OCI-LY3 (cell line): ENCODE measurements around the gene SEC16B.

Experiments
- H2AFZ ChIP-seq: fragments of 200-600, 300-600 bp; shearing (Covaris generic); 2 replicates; pipeline ENCODE4 v1.6.0; 2014; ENCODE audit warnings: antibody characterized with exemption, low read depth, low read length
- H3K27ac ChIP-seq: fragments of 200-600, 300-600 bp; sonication (generic); 2 replicates; pipeline ENCODE4 v1.5.1; 2014; ENCODE audit warnings: mild to moderate bottlenecking, low read length, moderate library complexity, mixed read lengths
- H3K27me3 ChIP-seq: fragments of 200-600, 300-600 bp; sonication (generic); 2 replicates; pipeline ENCODE4 v1.6.1; 2014; ENCODE audit warnings: low read depth, low read length, mixed read lengths
- H3K36me3 ChIP-seq: fragments of 200-600, 300-600 bp; sonication (generic); replicated peaks from 2 replicates; pipeline ENCODE3; 2014; ENCODE audit warnings: low read depth, low read length, mixed read lengths
- H3K4me1 ChIP-seq: fragments of 300-600, 200-600 bp; sonication (generic); 2 replicates; pipeline ENCODE4 v1.6.1; 2014; ENCODE audit warnings: low read length, mixed read lengths
- H3K4me2 ChIP-seq: fragments of 200-600, 300-600 bp; sonication (generic); 2 replicates; pipeline ENCODE4 v1.6.1; 2014; ENCODE audit warnings: low read length, mixed read lengths
- H3K4me3 ChIP-seq: fragments of 300-600, 200-600 bp; sonication (generic); 2 replicates; pipeline ENCODE4 v1.5.1; 2014; ENCODE audit warnings: antibody characterized with exemption, mild to moderate bottlenecking, low read length, moderate library complexity
- H3K79me2 ChIP-seq: fragments of 300-600, 200-600 bp; shearing (Covaris generic); 2 replicates; pipeline ENCODE4 v1.6.1; 2014; ENCODE audit warnings: mild to moderate bottlenecking, low read length, mixed read lengths
- H3K9ac ChIP-seq: fragments of 300-600, 200-600 bp; shearing (Covaris generic); 2 replicates; pipeline ENCODE4 v1.6.0; 2014; ENCODE audit warnings: mild to moderate bottlenecking, low read length, moderate library complexity
- H3K9me3 ChIP-seq: fragments of 200-600, 300-600 bp; shearing (Covaris generic); 2 replicates; pipeline ENCODE4 v1.6.1; 2014; ENCODE audit warnings: low read length, mixed read lengths; ENCODE audit not compliant: insufficient read depth
- H4K20me1 ChIP-seq: fragments of 200-600, 300-600 bp; sonication (generic); 2 replicates; pipeline ENCODE4 v1.6.1; 2016; ENCODE audit warnings: low read length, mixed read lengths; ENCODE audit not compliant: insufficient read depth
- EZH2phosphoT487 ChIP-seq: fragments of 200-600 bp; shearing (Covaris generic); IDR thresholded peaks from 2 replicates; pipeline ENCODE4 v1.6.1; 2018; ENCODE audit warnings: antibody characterized with exemption, mixed run types, low read depth
- TF ChIP-seq, protein P1 (sequence below): fragments of 200-600, 300-600 bp; sonication (generic); IDR thresholded peaks from 2 replicates; pipeline ENCODE4 v1.5.1; 2014; ENCODE audit warnings: antibody characterized with exemption, low read length, low read depth

The SEC16B gene

DNA sequence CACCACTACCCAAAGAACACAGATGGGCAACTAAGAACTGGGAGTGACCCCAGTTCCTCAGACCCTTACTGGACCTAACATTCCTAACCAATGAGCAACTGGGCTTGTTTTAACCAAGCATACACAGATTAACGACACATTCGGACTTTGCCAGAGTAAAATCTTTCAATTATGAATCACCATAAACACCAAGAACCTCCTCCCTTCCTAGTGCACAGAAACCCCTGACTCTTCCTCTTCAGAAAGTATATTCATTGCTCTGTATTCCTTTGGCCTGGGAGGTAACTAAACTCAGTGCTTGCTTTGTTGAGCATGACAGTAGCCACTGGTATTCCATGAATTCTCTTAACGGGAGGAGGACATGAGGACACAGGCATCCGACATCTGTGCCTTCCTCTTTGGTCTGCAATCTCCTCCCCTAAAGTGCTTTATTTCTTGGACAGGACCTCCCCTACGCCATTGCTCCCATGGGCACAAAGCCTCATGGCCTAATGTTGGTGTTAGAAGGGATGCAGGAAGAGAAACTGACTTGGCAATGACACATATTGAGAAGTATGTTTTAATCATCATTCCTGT is 42.7 kb downstream of the SEC16B start:
- no peaks in the 10 kb centered on the region for H3K36me3 ChIP-seq
- no peaks in the 10 kb centered on the region for H4K20me1 ChIP-seq
- TF ChIP-seq, protein P1, sequence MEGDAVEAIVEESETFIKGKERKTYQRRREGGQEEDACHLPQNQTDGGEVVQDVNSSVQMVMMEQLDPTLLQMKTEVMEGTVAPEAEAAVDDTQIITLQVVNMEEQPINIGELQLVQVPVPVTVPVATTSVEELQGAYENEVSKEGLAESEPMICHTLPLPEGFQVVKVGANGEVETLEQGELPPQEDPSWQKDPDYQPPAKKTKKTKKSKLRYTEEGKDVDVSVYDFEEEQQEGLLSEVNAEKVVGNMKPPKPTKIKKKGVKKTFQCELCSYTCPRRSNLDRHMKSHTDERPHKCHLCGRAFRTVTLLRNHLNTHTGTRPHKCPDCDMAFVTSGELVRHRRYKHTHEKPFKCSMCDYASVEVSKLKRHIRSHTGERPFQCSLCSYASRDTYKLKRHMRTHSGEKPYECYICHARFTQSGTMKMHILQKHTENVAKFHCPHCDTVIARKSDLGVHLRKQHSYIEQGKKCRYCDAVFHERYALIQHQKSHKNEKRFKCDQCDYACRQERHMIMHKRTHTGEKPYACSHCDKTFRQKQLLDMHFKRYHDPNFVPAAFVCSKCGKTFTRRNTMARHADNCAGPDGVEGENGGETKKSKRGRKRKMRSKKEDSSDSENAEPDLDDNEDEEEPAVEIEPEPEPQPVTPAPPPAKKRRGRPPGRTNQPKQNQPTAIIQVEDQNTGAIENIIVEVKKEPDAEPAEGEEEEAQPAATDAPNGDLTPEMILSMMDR = no peak
- no peak for TF ChIP-seq EZH2phosphoT487
- no peak overlapping the region for H3K4me3 ChIP-seq
- no peak overlapping the region for H3K4me2 ChIP-seq
- no peak overlapping the region for H2AFZ ChIP-seq
- H3K9me3 ChIP-seq = no peaks in the 10 kb centered on the region
- no peaks in the 10 kb centered on the region for H3K4me1 ChIP-seq
- H3K27ac ChIP-seq = no peak overlapping the region
- H3K79me2 ChIP-seq = no peaks in the 10 kb centered on the region
- no peak overlapping the region for H3K9ac ChIP-seq
- H3K27me3 ChIP-seq = peaks cover 18% of the 10 kb centered on the region

DNA sequence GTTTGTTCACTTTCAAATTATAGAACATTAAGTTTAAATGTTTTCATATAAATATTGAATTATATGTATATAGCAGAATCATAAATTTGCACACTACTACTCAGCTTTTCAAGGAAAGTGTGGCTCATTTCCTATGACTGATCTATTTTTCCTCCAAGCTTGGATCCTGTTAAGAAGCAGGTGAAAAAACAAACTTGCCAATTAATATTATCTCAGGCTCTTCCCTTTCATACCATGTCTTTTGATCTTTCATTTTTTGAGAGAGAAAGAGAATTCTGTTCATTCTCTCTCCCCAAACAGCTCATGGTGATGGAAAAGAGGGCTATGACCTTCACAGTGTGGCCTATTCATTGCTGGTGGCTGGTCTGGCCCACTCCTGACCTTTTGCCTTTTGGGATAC is 43.7 kb downstream of the SEC16B start:
- no peaks in the 10 kb centered on the region for H3K79me2 ChIP-seq
- H2AFZ ChIP-seq = no peak overlapping the region
- H3K36me3 ChIP-seq = no peaks in the 10 kb centered on the region
- H3K27ac ChIP-seq = no peak overlapping the region
- no peak overlapping the region for H3K9ac ChIP-seq
- no peak overlapping the region for H3K4me2 ChIP-seq
- H3K27me3 ChIP-seq = peaks cover 27% of the 10 kb centered on the region
- no peaks in the 10 kb centered on the region for H3K4me1 ChIP-seq
- no peak for TF ChIP-seq EZH2phosphoT487
- TF ChIP-seq, protein P1 = no peak
- H3K4me3 ChIP-seq = no peak overlapping the region
- H4K20me1 ChIP-seq = no peaks in the 10 kb centered on the region
- no peaks in the 10 kb centered on the region for H3K9me3 ChIP-seq

DNA sequence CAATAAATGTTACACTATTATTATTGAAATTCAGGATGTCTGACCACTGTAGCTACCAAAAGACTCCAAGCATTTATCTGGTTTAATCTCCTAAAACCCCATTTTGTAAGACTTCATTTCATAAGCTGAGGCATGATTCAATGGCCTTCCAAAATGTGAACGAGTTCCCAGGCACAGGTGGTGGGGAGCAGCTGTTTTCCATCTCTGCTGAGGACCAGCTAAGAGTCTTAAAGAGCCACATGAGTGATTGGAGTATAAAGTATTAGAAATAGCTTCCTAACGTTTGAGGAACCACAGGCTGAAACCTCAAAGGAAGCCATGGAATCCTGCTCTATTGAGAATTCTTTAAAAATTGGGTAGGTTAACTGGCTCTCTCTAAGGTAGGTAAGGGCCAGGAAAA is 44.9 kb downstream of the SEC16B start:
- no peaks in the 10 kb centered on the region for H4K20me1 ChIP-seq
- H3K4me2 ChIP-seq = no peak overlapping the region
- H3K27me3 ChIP-seq = peaks cover 37% of the 10 kb centered on the region
- no peaks in the 10 kb centered on the region for H3K4me1 ChIP-seq
- no peak for TF ChIP-seq EZH2phosphoT487
- TF ChIP-seq, protein P1 = no peak
- no peak overlapping the region for H3K27ac ChIP-seq
- H2AFZ ChIP-seq = no peak overlapping the region
- no peak overlapping the region for H3K9ac ChIP-seq
- H3K36me3 ChIP-seq = no peaks in the 10 kb centered on the region
- H3K9me3 ChIP-seq = no peaks in the 10 kb centered on the region
- H3K79me2 ChIP-seq = no peaks in the 10 kb centered on the region
- H3K4me3 ChIP-seq = no peak overlapping the region

DNA sequence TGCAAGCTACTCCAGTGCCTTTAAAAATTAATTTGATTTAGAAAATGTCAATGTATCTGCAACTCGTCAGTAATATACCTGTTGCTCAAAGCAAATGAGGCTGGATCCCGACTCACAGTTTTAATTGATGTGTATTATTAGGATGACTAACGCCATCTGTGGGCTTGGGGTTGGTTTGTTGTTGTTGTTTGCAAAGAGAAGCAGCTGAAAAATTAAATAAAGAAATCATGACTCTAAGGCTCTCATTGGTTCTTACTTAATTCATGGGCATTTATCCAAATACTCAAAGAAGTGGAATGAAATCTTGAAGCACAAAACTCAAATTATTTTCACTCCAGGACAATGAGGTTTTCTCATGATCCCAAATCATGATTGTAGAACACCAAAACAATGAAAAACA is 46.4 kb downstream of the SEC16B start:
- H3K4me2 ChIP-seq = no peak overlapping the region
- peaks cover 52% of the 10 kb centered on the region for H3K27me3 ChIP-seq
- no peak overlapping the region for H2AFZ ChIP-seq
- TF ChIP-seq, protein P1 = no peak
- no peak for TF ChIP-seq EZH2phosphoT487
- no peaks in the 10 kb centered on the region for H3K4me1 ChIP-seq
- H3K9ac ChIP-seq = no peak overlapping the region
- H3K79me2 ChIP-seq = no peaks in the 10 kb centered on the region
- no peak overlapping the region for H3K27ac ChIP-seq
- H3K36me3 ChIP-seq = no peaks in the 10 kb centered on the region
- H3K9me3 ChIP-seq = no peaks in the 10 kb centered on the region
- no peak overlapping the region for H3K4me3 ChIP-seq
- H4K20me1 ChIP-seq = no peaks in the 10 kb centered on the region
